HG03103 (cell line): ENCODE results near the gene MIAT.
"Not testable (repeated sequence)": the region's sequence is repeated elsewhere in the genome, so short reads cannot be mapped to it uniquely, and the experiment has no call there.

ENCODE experiments used
- ATAC-seq: cut with Tn5 transposase; IDR thresholded peaks from one replicate; pipeline ENCODE4 v1.9.1; 2021; ENCODE audit warnings: low read depth; ENCODE audit not compliant: unreplicated experiment

MIAT gene

GRCh38 chr22:26690654-26691376, 33.4 kb downstream of the MIAT start:
- ATAC-seq, result no peak

GRCh38 chr22:26691377-26691716, 34.0 kb downstream of the MIAT start:
- ATAC-seq, result no peak

GRCh38 chr22:26692215-26692614, 34.8 kb downstream of the MIAT start:
- ATAC-seq, result no peak

GRCh38 chr22:26697151-26697550, 39.8 kb downstream of the MIAT start:
- no peak for ATAC-seq

GRCh38 chr22:26700462-26700861, 43.1 kb downstream of the MIAT start:
- ATAC-seq, result no peak

- ATAC-seq, result no peak
Measured at GRCh38 chr22:26700886-26701285, 43.5 kb downstream of the MIAT start.

GRCh38 chr22:26701323-26701722, 43.9 kb downstream of the MIAT start:
- ATAC-seq, result no peak

- ATAC-seq, result no peak
Measured at GRCh38 chr22:26702906-26703830, 45.8 kb downstream of the MIAT start.

GRCh38 chr22:26705379-26705778, 48.0 kb downstream of the MIAT start:
- ATAC-seq, result not testable (repeated sequence)

GRCh38 chr22:26707090-26707489, 49.7 kb downstream of the MIAT start:
- no peak for ATAC-seq

GRCh38 chr22:26707581-26707980, 50.2 kb downstream of the MIAT start:
- no peak for ATAC-seq

GRCh38 chr22:26708256-26709009, 51.0 kb downstream of the MIAT start:
- ATAC-seq, result no peak

- ATAC-seq, result no peak
Measured at GRCh38 chr22:26709617-26710390, 52.4 kb downstream of the MIAT start.

- ATAC-seq, result no peak
Measured at GRCh38 chr22:26711205-26711963, 54.0 kb downstream of the MIAT start.

- ATAC-seq, result no peak
Measured at GRCh38 chr22:26712158-26712557, 54.8 kb downstream of the MIAT start.

- ATAC-seq, result no peak
Measured at GRCh38 chr22:26713823-26714449, 56.5 kb downstream of the MIAT start.

GRCh38 chr22:26714971-26715370, 57.6 kb downstream of the MIAT start:
- no peak for ATAC-seq

GRCh38 chr22:26715392-26715936, 58.1 kb downstream of the MIAT start:
- no peak for ATAC-seq

GRCh38 chr22:26718488-26718887, 61.1 kb downstream of the MIAT start:
- ATAC-seq, result no peak
